IMR-90 (cell line): Measurements from ENCODE around the gene PANK4. TPM values are rescaled to one million over a fixed set of nuclear protein-coding genes. Genes with fewer than 3 reads are reported as not detected.

Source experiments
- ATAC-seq: fragments of 200-7000 bp; cut with Tn5 transposase; 2 replicates; pipeline ENCODE4 v1.9.1; 2020; ENCODE audit warnings: low read depth, mild to moderate bottlenecking, moderate library complexity
- BruUV-seq: library from RNA; stranded (reverse); fragments of 400-500 nt; replicated peaks from 2 replicates; lab custom pipeline; 2021; lab: Mats Ljungman, UMichigan
- CTCF ChIA-PET: fragments of 300-600 bp; formaldehyde crosslinking; extraction: SDS; loops from one replicate; lab custom pipeline; 2021; ENCODE audit warnings: antibody characterized with exemption; lab: Yijun Ruan, JAX
- POLR2A ChIA-PET: fragments of 300-600 bp; sonication (Branson Sonifier 250); formaldehyde crosslinking; loops from one replicate; lab custom pipeline; 2022; ENCODE audit warnings: antibody characterized with exemption; ENCODE audit not compliant: unreplicated experiment; lab: Charles Lee
- DNase-seq: peaks from one replicate; pipeline ENCODE4 v3.0.0; 2013
- H2AFZ ChIP-seq: replicated peaks from 2 replicates; pipeline ENCODE3; 2013; ENCODE audit warnings: low read length, mild to moderate bottlenecking; ENCODE audit not compliant: poor library complexity
- H2AK5ac ChIP-seq: 2 replicates; pipeline ENCODE4 v1.6.1; 2013; ENCODE audit warnings: low read depth, low read length, inconsistent platforms
- H2AK9ac ChIP-seq: replicated peaks from 2 replicates; pipeline ENCODE3; 2013; ENCODE audit warnings: mild to moderate bottlenecking, low read depth, low read length, moderate library complexity; ENCODE audit not compliant: poor library complexity
- H2BK120ac ChIP-seq: 2 replicates; pipeline ENCODE4 v1.6.1; 2013; ENCODE audit warnings: low read depth, low read length, inconsistent platforms
- H2BK15ac ChIP-seq: 3 replicates; pipeline ENCODE4 v1.6.1; 2013; ENCODE audit warnings: low read depth, low read length, inconsistent platforms
- H2BK20ac ChIP-seq: 2 replicates; pipeline ENCODE4 v1.6.1; 2013; ENCODE audit warnings: low read depth, mild to moderate bottlenecking, inconsistent platforms, low read length, moderate library complexity
- H2BK5ac ChIP-seq: 2 replicates; pipeline ENCODE4 v1.6.1; 2013; ENCODE audit warnings: mild to moderate bottlenecking, low read depth, low read length, inconsistent platforms; ENCODE audit not compliant: poor library complexity, severe bottlenecking
- H3K14ac ChIP-seq: replicated peaks from 2 replicates; pipeline ENCODE4 v1.6.1; 2013; ENCODE audit warnings: low read depth, low read length, inconsistent platforms
- H3K18ac ChIP-seq: 2 replicates; pipeline ENCODE4 v1.6.1; 2013; ENCODE audit warnings: low read depth, low read length, control low read depth
- H3K23ac ChIP-seq: 2 replicates; pipeline ENCODE4 v1.6.1; 2013; ENCODE audit warnings: low read depth, low read length, inconsistent platforms
- H3K27ac ChIP-seq: 2 replicates; pipeline ENCODE4 v1.5.1; 2013; ENCODE audit warnings: mild to moderate bottlenecking, control low read depth, low read length; ENCODE audit not compliant: insufficient read depth
- H3K27me3 ChIP-seq: 2 replicates; pipeline ENCODE4 v1.6.1; 2013; ENCODE audit warnings: low read length; ENCODE audit not compliant: control insufficient read depth, insufficient read depth
- H3K36me3 ChIP-seq: 2 replicates; pipeline ENCODE4 v1.6.1; 2013; ENCODE audit warnings: low read length, mixed read lengths; ENCODE audit not compliant: control insufficient read depth, insufficient read depth
- H3K4ac ChIP-seq: 2 replicates; pipeline ENCODE4 v1.6.1; 2013; ENCODE audit warnings: low read depth, low read length, inconsistent platforms
- H3K4me1 ChIP-seq: 2 replicates; pipeline ENCODE4 v1.6.1; 2013; ENCODE audit warnings: low read length, mixed read lengths; ENCODE audit not compliant: control insufficient read depth, insufficient read depth
- H3K4me2 ChIP-seq: 2 replicates; pipeline ENCODE4 v1.6.1; 2013; ENCODE audit warnings: low read depth, mild to moderate bottlenecking, control low read depth, low read length, moderate library complexity
- H3K4me3 ChIP-seq: 2 replicates; pipeline ENCODE4 v1.5.1; 2013; ENCODE audit warnings: low read depth, mild to moderate bottlenecking, control low read depth, low read length, moderate library complexity; ENCODE audit not compliant: insufficient read depth
- H3K56ac ChIP-seq: 2 replicates; pipeline ENCODE4 v1.6.1; 2013; ENCODE audit warnings: low read length, inconsistent platforms; ENCODE audit not compliant: insufficient read depth; ENCODE audit errors: extremely low read depth
- H3K79me1 ChIP-seq, 2 experiments: 2 replicates each; pipeline ENCODE4 v1.6.1; 2013; ENCODE audit warnings: low read length in 2 of 2, inconsistent platforms in 1 of 2, low read depth in 1 of 2
- H3K9ac ChIP-seq: 2 replicates; pipeline ENCODE4 v1.6.1; 2013; ENCODE audit warnings: low read depth, low read length, control low read depth
- H3K9me1 ChIP-seq: 2 replicates; pipeline ENCODE4 v1.6.1; 2013; ENCODE audit warnings: low read length, inconsistent platforms; ENCODE audit not compliant: insufficient read depth
- H3K9me3 ChIP-seq: 2 replicates; pipeline ENCODE4 v1.6.1; 2013; ENCODE audit warnings: low read length; ENCODE audit not compliant: control insufficient read depth, insufficient read depth
- H4K20me1 ChIP-seq: 2 replicates; pipeline ENCODE4 v1.6.1; 2013; ENCODE audit warnings: low read length, inconsistent platforms; ENCODE audit not compliant: insufficient read depth
- H4K5ac ChIP-seq: 2 replicates; pipeline ENCODE4 v1.6.1; 2013; ENCODE audit warnings: mild to moderate bottlenecking, low read depth, low read length, control low read depth
- H4K8ac ChIP-seq, 2 experiments: 2 replicates each; pipeline ENCODE4 v1.6.1; 2013; ENCODE audit warnings: low read depth in 2 of 2, low read length in 2 of 2, control low read depth in 1 of 2, inconsistent platforms in 1 of 2
- H4K91ac ChIP-seq: 2 replicates; pipeline ENCODE4 v1.6.1; 2013; ENCODE audit warnings: low read depth, low read length, inconsistent platforms; ENCODE audit not compliant: insufficient read depth
- BHLHE40 ChIP-seq: fragments of 150-350 bp; IDR thresholded peaks from 2 replicates; pipeline ENCODE4 v1.6.1; 2016; ENCODE audit warnings: mild to moderate bottlenecking, low read depth, low read length
- CEBPB ChIP-seq: IDR thresholded peaks from 2 replicates; pipeline ENCODE4 v1.6.1; 2012; ENCODE audit warnings: low read depth, low read length, improper control_type of control experiment
- CHD1 ChIP-seq: IDR thresholded peaks from 2 replicates; pipeline ENCODE4 v1.6.1; 2012; ENCODE audit warnings: low read depth, low read length, improper control_type of control experiment
- FOS ChIP-seq: fragments of 150-350 bp; IDR thresholded peaks from 2 replicates; pipeline ENCODE4 v1.6.1; 2016; ENCODE audit warnings: low read depth, low read length
- MAFK ChIP-seq: IDR thresholded peaks from 2 replicates; pipeline ENCODE4 v1.6.1; 2012; ENCODE audit warnings: low read depth, low read length, improper control_type of control experiment
- MAZ ChIP-seq: IDR thresholded peaks from 2 replicates; pipeline ENCODE4 v1.6.1; 2012; ENCODE audit warnings: low read depth, mild to moderate bottlenecking, low read length, improper control_type of control experiment, moderate library complexity, borderline replicate concordance
- NFE2L2 ChIP-seq: fragments of 150-350 bp; IDR thresholded peaks from 2 replicates; pipeline ENCODE4 v1.6.1; 2016; ENCODE audit warnings: low read depth, mild to moderate bottlenecking, low read length
- POLR2A ChIP-seq: IDR thresholded peaks from 2 replicates; pipeline ENCODE4 v1.6.1; 2012; ENCODE audit warnings: mild to moderate bottlenecking, low read depth, low read length
- RAD21 ChIP-seq: IDR thresholded peaks from 2 replicates; pipeline ENCODE4 v1.6.1; 2012; ENCODE audit warnings: low read length, improper control_type of control experiment
- RCOR1 ChIP-seq: IDR thresholded peaks from 2 replicates; pipeline ENCODE4 v1.6.1; 2012; ENCODE audit warnings: mild to moderate bottlenecking, low read length, improper control_type of control experiment; ENCODE audit not compliant: insufficient replicate concordance
- RFX5 ChIP-seq: IDR thresholded peaks from 2 replicates; pipeline ENCODE4 v1.8.0; 2012; ENCODE audit warnings: low read depth, mild to moderate bottlenecking, low read length, moderate library complexity
- SMC3 ChIP-seq: fragments of 150-350 bp; IDR thresholded peaks from 2 replicates; pipeline ENCODE4 v1.6.1; 2016; ENCODE audit warnings: low read depth, mild to moderate bottlenecking, antibody characterized with exemption, low read length, moderate library complexity
- WGBS, 2 experiments: methylation state at CpG; one replicate each; pipeline versions ENCODE4 v1.1.5 to v1.1.7; 2013; ENCODE audit warnings: missing lambda C conversion rate in 2 of 2; ENCODE audit not compliant: insufficient read length in 1 of 2; ENCODE audit errors: extremely low coverage in 2 of 2; 5-methylcytosine and 5-hydroxymethylcytosine counted together
- dilution Hi-C: fragments of 300-500 bp; cut with HindIII; formaldehyde crosslinking; loops from one replicate; pipeline ENCODE4 v1.14.3; 2018; ENCODE audit warnings: low sequenced_read_pairs; ENCODE audit not compliant: unreplicated experiment
- in situ Hi-C: fragments of 300-500 bp; cut with MboI; formaldehyde crosslinking; loops from 3 replicates; pipeline ENCODE4 v1.14.3; 2019; ENCODE audit warnings: low sequenced_read_pairs, inconsistent platforms, mixed read lengths
- intact Hi-C: fragments of 100-400 bp; cut with micrococcal nuclease; formaldehyde crosslinking; loops from 2 replicates; pipeline ENCODE4 v1.10.0; 2022
- polyA plus RNA-seq, 3 experiments: library from polyadenylated mRNA; depleted of rRNA; stranded (reverse); fragments of >200 nt; gene quantifications; 2 replicates each; pipeline ENCODE4 v1.2.3, GENCODE V29; 2012; ENCODE audit warnings: low replicate concordance in 1 of 3
- total RNA-seq: library from RNA; depleted of rRNA; stranded (reverse); fragments of >200 nt; gene quantifications from 2 replicates; pipeline ENCODE4 v1.2.3, GENCODE V29; 2012
- TF ChIP-seq, protein P1 (sequence below): fragments of 150-350 bp; IDR thresholded peaks from 2 replicates; pipeline ENCODE4 v1.6.1; 2016; ENCODE audit warnings: low read depth, mild to moderate bottlenecking, low read length, moderate library complexity, borderline replicate concordance
- TF ChIP-seq, protein P2 (sequence below): fragments of 150-350 bp; IDR thresholded peaks from 2 replicates; pipeline ENCODE4 v1.6.1; 2017; ENCODE audit warnings: mild to moderate bottlenecking, antibody characterized with exemption, low read length, low read depth

The PANK4 gene
- total and polyA plus RNA-seq, 2 of the 4 experiments (the other 2 are of a cell fraction) = 14.0 to 18.5 TPM

DNA sequence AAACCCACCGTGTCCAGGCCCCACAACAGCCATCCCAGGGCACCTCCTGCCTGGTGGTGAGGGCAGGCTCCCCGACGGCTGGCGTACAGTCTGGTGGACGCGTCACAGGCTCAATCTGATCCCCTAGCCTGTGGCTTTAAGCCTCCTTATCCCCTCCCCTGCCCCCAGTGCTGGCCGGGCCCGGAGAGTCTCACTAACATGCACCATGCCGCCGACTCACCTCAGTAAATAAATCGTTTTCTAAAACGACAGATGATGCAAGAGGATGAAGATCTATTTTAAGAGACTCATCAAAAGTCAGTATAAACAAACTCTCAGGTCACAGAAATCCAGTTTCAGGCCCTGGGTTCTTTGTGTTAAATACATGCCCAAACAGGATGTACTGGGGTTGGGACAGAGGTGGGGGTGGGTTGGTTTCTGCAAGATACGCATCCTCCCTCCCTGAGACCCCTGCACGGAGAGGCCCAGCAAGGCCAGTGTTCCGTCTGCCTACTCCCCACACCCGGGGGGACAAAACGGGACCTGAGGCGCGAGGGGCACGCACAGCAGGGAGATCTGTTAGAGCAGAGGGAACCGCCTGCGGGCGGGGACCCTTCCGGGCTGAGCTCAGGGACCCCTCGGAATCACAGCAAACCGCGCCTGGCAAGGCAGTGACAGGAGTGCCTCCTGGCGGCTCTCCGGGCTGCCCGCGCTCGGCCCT lies 3.1 kb downstream of the PANK4 start (continued):
- TF ChIP-seq, protein P1, sequence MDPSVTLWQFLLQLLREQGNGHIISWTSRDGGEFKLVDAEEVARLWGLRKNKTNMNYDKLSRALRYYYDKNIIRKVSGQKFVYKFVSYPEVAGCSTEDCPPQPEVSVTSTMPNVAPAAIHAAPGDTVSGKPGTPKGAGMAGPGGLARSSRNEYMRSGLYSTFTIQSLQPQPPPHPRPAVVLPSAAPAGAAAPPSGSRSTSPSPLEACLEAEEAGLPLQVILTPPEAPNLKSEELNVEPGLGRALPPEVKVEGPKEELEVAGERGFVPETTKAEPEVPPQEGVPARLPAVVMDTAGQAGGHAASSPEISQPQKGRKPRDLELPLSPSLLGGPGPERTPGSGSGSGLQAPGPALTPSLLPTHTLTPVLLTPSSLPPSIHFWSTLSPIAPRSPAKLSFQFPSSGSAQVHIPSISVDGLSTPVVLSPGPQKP = no peak
- peak; percentile 92 for TF ChIP-seq CEBPB

DNA sequence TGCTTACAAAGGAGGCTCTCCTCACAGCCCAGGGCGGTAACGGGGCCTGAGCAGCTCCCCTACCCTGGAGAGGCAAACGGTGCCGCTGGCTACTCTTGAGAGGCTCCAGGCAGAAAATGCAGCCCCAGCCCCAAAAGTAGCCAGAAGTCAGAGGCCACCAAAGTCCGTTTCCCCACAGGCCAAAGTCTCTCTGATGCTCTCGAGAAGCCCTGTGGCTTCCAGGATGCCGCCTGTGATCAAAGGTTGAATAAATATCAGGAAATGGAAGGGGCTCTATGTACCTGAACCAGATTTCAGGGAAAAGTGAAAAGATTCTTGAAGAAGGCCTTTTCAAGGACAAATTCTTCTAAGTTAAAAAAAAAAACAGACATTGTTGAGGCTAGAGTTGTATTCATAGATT lies 4.2 kb downstream of the PANK4 start:
- DNase-seq = no peak
- Histone ChIP-seq H3K4me1 (peaks cover 25% of the 10 kb centered on the region), H2AK9ac (no peak overlapping the region), H3K4me2 (no peak overlapping the region), H3K4me3 (no peak overlapping the region), H2AFZ (no peak overlapping the region), H4K8ac (no peak overlapping the region), H3K79me1 (peaks cover 7 to 51% of the 10 kb centered on the region in 2 experiments), H3K9ac (no peak overlapping the region), H2BK20ac (no peak overlapping the region), H3K36me3 (peaks cover 38% of the 10 kb centered on the region), H4K20me1 (peaks cover 49% of the 10 kb centered on the region), H3K14ac (no peak overlapping the region), H3K23ac (no peak overlapping the region), H2BK120ac (no peak overlapping the region), H3K27ac (no peak overlapping the region), H2AK5ac (no peak overlapping the region), H4K5ac (no peak overlapping the region), H3K56ac (no peak overlapping the region), H3K9me1 (peaks cover 13% of the 10 kb centered on the region), H2BK15ac (no peak overlapping the region), H3K27me3 (no peaks in the 10 kb centered on the region), H4K91ac (no peak overlapping the region), H3K4ac (no peak overlapping the region), H3K18ac (no peak overlapping the region), H2BK5ac (no peak overlapping the region), H3K9me3 (no peaks in the 10 kb centered on the region)
- in situ Hi-C loops (no loop called here), intact Hi-C loops (no loop called here), dilution Hi-C loops (no loop called here)
- WGBS, 2 experiments = no CpG with 5 or more reads among the region's 7 CpGs
- ATAC-seq = no peak
- no TSS peak for BruUV-seq
- ChIA-PET POLR2A (no interaction called here), CTCF (no interaction called here)
- TF ChIP-seq, protein P2, sequence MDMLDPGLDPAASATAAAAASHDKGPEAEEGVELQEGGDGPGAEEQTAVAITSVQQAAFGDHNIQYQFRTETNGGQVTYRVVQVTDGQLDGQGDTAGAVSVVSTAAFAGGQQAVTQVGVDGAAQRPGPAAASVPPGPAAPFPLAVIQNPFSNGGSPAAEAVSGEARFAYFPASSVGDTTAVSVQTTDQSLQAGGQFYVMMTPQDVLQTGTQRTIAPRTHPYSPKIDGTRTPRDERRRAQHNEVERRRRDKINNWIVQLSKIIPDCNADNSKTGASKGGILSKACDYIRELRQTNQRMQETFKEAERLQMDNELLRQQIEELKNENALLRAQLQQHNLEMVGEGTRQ = no peak
- TF ChIP-seq RFX5 (no peak), MAFK (no peak), POLR2A (no peak), CHD1 (no peak), RAD21 (no peak), RCOR1 (no peak), MAZ (no peak), CEBPB (no peak), SMC3 (no peak), BHLHE40 (no peak), NFE2L2 (no peak), FOS (no peak)
- TF ChIP-seq, protein P1 = no peak
